Measurements from ENCODE around the gene OGFOD2. TPM values are rescaled to one million over a fixed set of nuclear protein-coding genes. Genes with fewer than 3 reads are reported as not detected.
"Not testable (repeated sequence)": the region's sequence is repeated elsewhere in the genome, so short reads cannot be mapped to it uniquely, and the experiment has no call there.

The OGFOD2 gene
- total and polyA plus RNA-seq, 3 donors from 2014 or later: 35.0 to 56.5 (median 47.2) TPM

DNA sequence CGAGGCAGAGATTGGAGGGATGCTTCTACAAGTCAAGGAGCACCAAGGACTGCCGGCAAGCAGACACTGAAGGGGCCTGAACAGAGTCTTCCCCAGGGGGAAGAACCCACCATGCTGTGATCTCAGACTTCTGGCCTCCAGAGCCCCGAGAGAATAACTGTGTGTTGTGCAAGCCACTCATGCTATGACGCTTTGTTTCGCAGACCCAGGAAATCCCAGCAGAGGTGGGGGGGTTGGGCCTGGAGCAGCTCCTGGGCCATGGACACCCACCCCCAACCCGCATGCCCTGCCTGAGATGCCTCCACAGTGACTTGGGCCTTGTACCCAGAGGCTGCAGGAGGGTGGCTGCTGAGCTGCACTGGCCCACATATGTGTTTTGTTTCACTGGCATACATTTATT, 36.7 kb downstream of the OGFOD2 start:
- H3K36me3 ChIP-seq (ENCODE audit: low read depth, missing control alignments): no peaks in the 10 kb centered on the region
- no peaks in the 10 kb centered on the region for H3K4me1 ChIP-seq
- WGBS, 2 donors: 93 to 95% methylated on average over 6 of the region's 6 CpGs

DNA sequence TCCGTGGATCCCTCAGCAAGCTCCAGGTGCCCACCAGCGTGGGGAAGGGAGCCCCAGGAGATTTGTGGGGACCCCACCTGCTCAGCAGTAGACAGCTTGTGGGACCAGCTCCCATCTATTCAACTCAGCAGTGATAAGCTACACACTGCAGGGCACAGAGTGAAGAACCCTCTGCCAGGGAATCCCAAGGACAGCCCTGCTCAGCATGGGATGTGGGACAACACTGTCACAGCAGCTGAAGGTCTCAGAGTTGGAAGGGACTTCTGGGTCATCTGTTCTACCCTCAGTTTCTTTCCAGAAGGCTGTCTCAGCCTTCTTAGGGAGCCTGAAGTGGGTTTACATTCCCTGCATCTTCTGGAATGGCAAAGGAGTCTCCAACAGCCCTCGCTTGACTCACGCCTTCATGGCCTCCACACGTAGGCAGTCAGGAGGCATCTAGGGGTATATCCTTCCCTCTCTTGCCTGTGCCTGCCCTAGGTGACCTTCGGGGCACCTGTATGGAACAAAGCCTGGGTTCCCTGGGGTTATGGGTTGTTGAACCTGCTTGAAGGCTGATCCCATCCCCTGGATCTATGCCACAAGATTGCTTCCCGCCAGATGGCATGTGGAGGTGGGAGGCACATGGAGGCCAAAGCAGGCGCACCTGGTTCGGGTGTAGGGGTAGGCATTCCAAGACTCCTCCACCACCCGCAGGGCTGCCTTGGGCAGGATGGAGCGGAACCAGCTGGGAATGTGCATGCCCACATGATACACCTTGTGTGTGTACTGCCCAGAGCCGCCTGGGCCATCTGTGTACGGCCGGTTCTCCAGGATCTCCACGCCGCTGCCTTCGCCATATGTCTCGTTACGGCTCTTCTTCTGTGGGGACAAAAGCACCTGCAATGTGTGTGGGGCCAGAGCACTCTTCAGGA, 38.4 kb downstream of the OGFOD2 start:
- no peak for DNase-seq
- H3K27ac ChIP-seq: no peak overlapping the region
- H3K9me3 ChIP-seq: no peaks in the 10 kb centered on the region
- WGBS, 2 donors: 92 to 98% methylated on average over 15 to 18 of the region's 19 CpGs
- H3K4me1 ChIP-seq: no peaks in the 10 kb centered on the region
- no peaks in the 10 kb centered on the region for H3K36me3 ChIP-seq (ENCODE audit: low read depth, missing control alignments)
- intact Hi-C loops (cut with DNase I; ENCODE audit: low total_unique reads): no loop called here
- no peak for TF ChIP-seq POLR2A (IDR thresholded peaks at IDR 0.05)
- TF ChIP-seq, protein P1, sequence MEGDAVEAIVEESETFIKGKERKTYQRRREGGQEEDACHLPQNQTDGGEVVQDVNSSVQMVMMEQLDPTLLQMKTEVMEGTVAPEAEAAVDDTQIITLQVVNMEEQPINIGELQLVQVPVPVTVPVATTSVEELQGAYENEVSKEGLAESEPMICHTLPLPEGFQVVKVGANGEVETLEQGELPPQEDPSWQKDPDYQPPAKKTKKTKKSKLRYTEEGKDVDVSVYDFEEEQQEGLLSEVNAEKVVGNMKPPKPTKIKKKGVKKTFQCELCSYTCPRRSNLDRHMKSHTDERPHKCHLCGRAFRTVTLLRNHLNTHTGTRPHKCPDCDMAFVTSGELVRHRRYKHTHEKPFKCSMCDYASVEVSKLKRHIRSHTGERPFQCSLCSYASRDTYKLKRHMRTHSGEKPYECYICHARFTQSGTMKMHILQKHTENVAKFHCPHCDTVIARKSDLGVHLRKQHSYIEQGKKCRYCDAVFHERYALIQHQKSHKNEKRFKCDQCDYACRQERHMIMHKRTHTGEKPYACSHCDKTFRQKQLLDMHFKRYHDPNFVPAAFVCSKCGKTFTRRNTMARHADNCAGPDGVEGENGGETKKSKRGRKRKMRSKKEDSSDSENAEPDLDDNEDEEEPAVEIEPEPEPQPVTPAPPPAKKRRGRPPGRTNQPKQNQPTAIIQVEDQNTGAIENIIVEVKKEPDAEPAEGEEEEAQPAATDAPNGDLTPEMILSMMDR (IDR thresholded peaks at IDR 0.05): no peak
- no peaks in the 10 kb centered on the region for H3K27me3 ChIP-seq
- H3K4me3 ChIP-seq: no peak overlapping the region

More for the DNA sequence above, 36.7 kb downstream of the OGFOD2 start:
- Histone ChIP-seq H3K9me3 (no peaks in the 10 kb centered on the region), H3K27me3 (no peaks in the 10 kb centered on the region), H3K27ac (no peak overlapping the region), H3K4me3 (no peak overlapping the region)
- no peak for DNase-seq
- TF ChIP-seq, protein P1 (IDR thresholded peaks at IDR 0.05): no peak
- no peak for TF ChIP-seq POLR2A (IDR thresholded peaks at IDR 0.05)
- intact Hi-C loops (cut with DNase I; ENCODE audit: low total_unique reads): no loop called here

DNA sequence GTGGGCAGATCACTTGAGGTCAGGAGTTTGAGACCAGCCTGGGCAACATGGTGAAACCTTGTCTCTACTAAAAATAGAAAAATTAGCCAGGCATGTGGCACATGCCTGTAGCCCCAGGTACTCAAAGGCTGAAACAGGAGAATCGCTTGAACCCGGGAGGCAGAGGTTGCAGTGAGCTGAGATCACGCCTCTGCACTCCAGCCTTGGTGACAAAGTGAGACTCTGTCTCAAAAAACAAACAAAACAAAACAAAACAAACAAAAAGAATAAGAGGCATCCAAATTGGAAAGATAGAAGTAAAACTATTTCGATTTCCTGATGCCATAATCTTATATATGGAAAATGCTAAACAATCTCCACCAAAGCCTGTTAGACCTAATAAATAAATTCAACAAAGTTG, 39.4 kb downstream of the OGFOD2 start:
- 90 to 96% methylated on average over 4 of the region's 4 CpGs for WGBS, 2 donors
- H3K4me3 ChIP-seq; H3K9me3 ChIP-seq; H3K36me3 ChIP-seq (ENCODE audit: low read depth, missing control alignments); H3K27ac ChIP-seq; DNase-seq; H3K27me3 ChIP-seq; H3K4me1 ChIP-seq; intact Hi-C loops (cut with DNase I; ENCODE audit: low total_unique reads): not testable (repeated sequence)

DNA sequence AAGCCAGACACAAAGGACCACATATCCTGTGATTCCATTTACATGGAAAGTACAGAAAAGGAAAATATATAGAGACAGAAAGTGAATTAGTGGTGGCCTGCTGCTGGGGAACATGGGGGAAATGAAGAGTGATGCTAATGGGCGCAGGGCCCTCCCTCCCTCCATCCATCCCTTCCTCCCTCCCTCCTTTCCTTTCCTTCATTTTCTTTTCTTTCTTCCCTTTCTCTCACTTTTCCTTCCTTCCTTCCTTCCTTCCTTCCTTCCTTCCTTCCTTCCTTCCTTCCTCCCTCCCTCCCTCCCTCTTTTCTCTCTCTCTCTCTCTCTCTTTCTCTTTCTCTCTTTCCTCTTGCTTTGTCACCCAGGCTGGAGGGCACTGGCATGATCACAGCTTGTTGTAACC, 42.7 kb downstream of the OGFOD2 start:
- no peaks in the 10 kb centered on the region for H3K27me3 ChIP-seq
- H3K27ac ChIP-seq: no peak overlapping the region
- intact Hi-C loops (cut with DNase I; ENCODE audit: low total_unique reads): no loop called here
- H3K4me1 ChIP-seq: no peaks in the 10 kb centered on the region
- H3K36me3 ChIP-seq (ENCODE audit: low read depth, missing control alignments): no peaks in the 10 kb centered on the region
- WGBS, 2 donors: 90 to 100% methylated on average over 1 of the region's 1 CpG
- TF ChIP-seq, protein P1 (IDR thresholded peaks at IDR 0.05): no peak
- no peak for TF ChIP-seq POLR2A (IDR thresholded peaks at IDR 0.05)
- no peak overlapping the region for H3K4me3 ChIP-seq
- no peaks in the 10 kb centered on the region for H3K9me3 ChIP-seq
- DNase-seq: no peak

DNA sequence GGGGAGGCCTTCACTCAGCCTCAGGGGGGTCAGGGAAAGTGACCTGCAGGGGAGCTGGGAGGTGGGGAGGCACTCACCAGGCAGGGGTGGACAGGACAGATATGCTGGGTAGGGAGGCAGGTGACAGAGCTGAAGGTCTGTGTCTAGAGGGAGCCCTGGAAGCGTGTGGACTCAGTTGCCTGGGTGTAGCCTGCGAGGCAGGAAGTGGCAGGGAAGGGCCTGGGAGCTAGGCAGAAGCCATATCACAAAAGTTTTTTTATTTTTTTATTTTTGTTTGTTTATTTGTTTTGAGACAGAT, 44.7 kb downstream of the OGFOD2 start:
- Histone ChIP-seq H3K27me3 (no peaks in the 10 kb centered on the region), H3K36me3 (ENCODE audit: low read depth, missing control alignments) (no peaks in the 10 kb centered on the region), H3K27ac (no peak overlapping the region), H3K4me3 (no peak overlapping the region), H3K4me1 (no peaks in the 10 kb centered on the region), H3K9me3 (no peaks in the 10 kb centered on the region)
- no peak for TF ChIP-seq POLR2A (IDR thresholded peaks at IDR 0.05)
- TF ChIP-seq, protein P1 (IDR thresholded peaks at IDR 0.05): no peak
- DNase-seq: no peak
- intact Hi-C loops (cut with DNase I; ENCODE audit: low total_unique reads): no loop called here
- 90 to 97% methylated on average over 2 of the region's 2 CpGs for WGBS, 2 donors
